ENCODE measurements around the gene NDUFC1.
A peak's percentile ranks its signal among the peaks of the same experiment; 100 is the strongest.

NDUFC1 gene

DNA sequence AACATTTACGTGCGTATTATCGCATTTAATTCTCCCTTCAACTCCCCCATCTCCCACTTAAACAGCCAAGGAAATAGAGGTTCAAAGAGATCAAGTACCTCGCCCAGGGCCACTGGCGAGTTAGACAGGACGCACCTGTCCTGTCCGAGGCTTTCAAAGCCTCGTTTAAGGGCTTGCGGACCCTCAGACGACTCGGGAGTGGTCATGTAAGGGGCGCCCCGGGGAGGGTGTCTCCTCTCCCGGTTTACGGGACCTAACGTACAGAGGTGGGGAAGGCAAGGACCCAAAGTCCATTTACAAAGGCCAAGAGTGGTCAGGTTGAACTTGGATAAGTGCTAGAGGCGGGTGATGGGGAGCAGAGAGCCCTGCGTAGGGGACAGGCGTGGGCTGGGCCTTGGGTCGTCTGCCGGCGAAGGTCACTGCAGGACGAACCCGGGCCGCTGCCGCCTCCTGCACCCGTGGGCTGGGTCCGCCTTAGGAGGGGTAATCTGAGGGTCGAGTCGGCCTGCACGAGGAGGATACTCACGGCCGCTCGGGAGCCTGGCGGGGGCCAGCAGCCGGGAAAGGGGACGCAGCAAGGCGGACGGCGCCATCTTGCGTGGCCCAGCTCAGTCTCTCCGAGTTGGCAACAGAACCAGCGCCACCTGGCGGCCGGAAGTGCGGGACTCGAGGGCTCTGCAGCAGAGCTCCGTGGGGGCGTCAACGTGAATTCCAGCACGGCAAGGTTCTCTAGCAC lies 6.9 kb downstream of the NDUFC1 start:
- no peaks in the 10 kb centered on the region for H3K27me3 ChIP-seq
- H3K4me1 ChIP-seq (ENCODE audit: control insufficient read depth in 1 of 2, insufficient read depth in 1 of 2, low read depth in 1 of 2, low read length in 1 of 2), result peaks cover 18 to 31% of the 10 kb centered on the region in 2 experiments
- H3K36me3 ChIP-seq, result peaks cover 26% of the 10 kb centered on the region
- peak overlapping the region; percentile 79 for H3K27ac ChIP-seq
- H3K4me3 ChIP-seq (ENCODE audit: low read depth in 1 of 2, low read length in 1 of 2), result peak overlapping the region; percentile 75 to 78
- H3K9me3 ChIP-seq, result no peaks in the 10 kb centered on the region
- TF ChIP-seq, protein P1, sequence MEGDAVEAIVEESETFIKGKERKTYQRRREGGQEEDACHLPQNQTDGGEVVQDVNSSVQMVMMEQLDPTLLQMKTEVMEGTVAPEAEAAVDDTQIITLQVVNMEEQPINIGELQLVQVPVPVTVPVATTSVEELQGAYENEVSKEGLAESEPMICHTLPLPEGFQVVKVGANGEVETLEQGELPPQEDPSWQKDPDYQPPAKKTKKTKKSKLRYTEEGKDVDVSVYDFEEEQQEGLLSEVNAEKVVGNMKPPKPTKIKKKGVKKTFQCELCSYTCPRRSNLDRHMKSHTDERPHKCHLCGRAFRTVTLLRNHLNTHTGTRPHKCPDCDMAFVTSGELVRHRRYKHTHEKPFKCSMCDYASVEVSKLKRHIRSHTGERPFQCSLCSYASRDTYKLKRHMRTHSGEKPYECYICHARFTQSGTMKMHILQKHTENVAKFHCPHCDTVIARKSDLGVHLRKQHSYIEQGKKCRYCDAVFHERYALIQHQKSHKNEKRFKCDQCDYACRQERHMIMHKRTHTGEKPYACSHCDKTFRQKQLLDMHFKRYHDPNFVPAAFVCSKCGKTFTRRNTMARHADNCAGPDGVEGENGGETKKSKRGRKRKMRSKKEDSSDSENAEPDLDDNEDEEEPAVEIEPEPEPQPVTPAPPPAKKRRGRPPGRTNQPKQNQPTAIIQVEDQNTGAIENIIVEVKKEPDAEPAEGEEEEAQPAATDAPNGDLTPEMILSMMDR (IDR thresholded peaks at IDR 0.05), result peak; percentile 85

GRCh38 chr4:139286186-139286698 lies 16.0 kb downstream of the NDUFC1 start:
- H3K27me3 ChIP-seq, result peaks cover 20% of the 10 kb centered on the region
- TF ChIP-seq, protein P1 (IDR thresholded peaks at IDR 0.05), result no peak
- peaks cover 29% of the 10 kb centered on the region for H3K36me3 ChIP-seq
- H3K4me1 ChIP-seq (ENCODE audit: control insufficient read depth in 1 of 2, insufficient read depth in 1 of 2, low read depth in 1 of 2, low read length in 1 of 2), result no peaks in the 10 kb centered on the region
- H3K4me3 ChIP-seq (ENCODE audit: low read depth in 1 of 2, low read length in 1 of 2), result no peak overlapping the region
- no peaks in the 10 kb centered on the region for H3K9me3 ChIP-seq
- no peak overlapping the region for H3K27ac ChIP-seq

- TF ChIP-seq, protein P1 (IDR thresholded peaks at IDR 0.05), result no peak
- peaks cover 5% of the 10 kb centered on the region for H3K36me3 ChIP-seq
Observed at GRCh38 chr4:139282721-139283075, 19.6 kb downstream of the NDUFC1 start.

GRCh38 chr4:139282065-139282720 lies 20.1 kb downstream of the NDUFC1 start:
- peaks cover 1% of the 10 kb centered on the region for H3K36me3 ChIP-seq
- TF ChIP-seq, protein P1 (IDR thresholded peaks at IDR 0.05), result no peak
- peaks cover 14 to 22% of the 10 kb centered on the region in 2 experiments for H3K4me1 ChIP-seq (ENCODE audit: control insufficient read depth in 1 of 2, insufficient read depth in 1 of 2, low read depth in 1 of 2, low read length in 1 of 2)
- peaks cover 61% of the 10 kb centered on the region for H3K27me3 ChIP-seq
- no peak overlapping the region for H3K27ac ChIP-seq
- no peaks in the 10 kb centered on the region for H3K9me3 ChIP-seq
- H3K4me3 ChIP-seq (ENCODE audit: low read depth in 1 of 2, low read length in 1 of 2), result no peak overlapping the region

More at GRCh38 chr4:139282721-139283075, 19.6 kb downstream of the NDUFC1 start:
- no peak overlapping the region for H3K27ac ChIP-seq
- H3K4me1 ChIP-seq (ENCODE audit: control insufficient read depth in 1 of 2, insufficient read depth in 1 of 2, low read depth in 1 of 2, low read length in 1 of 2), result peaks cover 14 to 22% of the 10 kb centered on the region in 2 experiments
- no peak overlapping the region for H3K4me3 ChIP-seq (ENCODE audit: low read depth in 1 of 2, low read length in 1 of 2)
- H3K27me3 ChIP-seq, result peaks cover 56% of the 10 kb centered on the region
- no peaks in the 10 kb centered on the region for H3K9me3 ChIP-seq

DNA sequence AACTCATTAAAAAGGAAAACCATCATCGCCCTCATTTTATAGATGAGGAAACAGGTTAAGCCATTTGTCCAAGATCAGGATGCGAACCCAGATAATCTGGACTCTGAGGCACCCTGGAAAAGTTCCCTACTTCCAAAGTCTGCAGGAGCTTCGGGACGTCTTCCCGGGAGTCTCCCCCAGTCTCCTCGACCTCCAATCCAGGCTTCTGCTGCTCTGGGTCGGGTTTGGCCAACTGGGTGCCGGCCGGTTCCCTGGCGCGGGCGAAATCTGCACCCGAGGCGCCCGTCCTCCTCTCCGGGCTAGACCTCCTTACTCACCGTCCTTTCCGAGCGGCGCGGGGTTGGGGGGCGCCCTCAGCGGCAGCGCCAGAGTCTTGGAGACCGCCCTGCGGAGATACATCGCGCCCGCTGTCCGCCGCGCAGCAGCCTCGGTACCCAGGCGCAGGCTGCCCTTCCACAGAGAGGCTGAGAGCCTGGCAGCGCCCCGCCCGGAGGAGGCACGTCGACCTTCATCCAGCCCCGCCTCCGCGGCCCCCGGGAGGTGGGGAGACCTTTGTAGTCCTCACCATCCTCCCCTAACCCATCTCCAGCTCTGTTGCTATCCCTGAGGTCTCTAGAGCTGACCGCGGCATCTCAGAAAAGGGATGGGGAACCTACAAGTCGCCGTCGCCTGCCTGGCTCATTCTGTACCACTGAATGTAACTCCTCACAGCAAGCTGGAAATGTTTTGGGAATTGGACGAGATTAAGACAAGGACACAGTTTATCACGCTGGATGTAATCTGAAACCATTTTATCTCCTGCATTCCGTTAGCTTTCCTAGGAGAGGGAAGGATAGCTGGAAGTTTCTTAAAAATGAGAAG lies 22.3 kb downstream of the NDUFC1 start, which contains the start of gene MGARP:
MGARP (minus strand) TSS at position 466 of the 861 bp plus-strand sequence; CDS start at position 399, 67 bp downstream.
- TF ChIP-seq, protein P1 (IDR thresholded peaks at IDR 0.05), result no peak
- H3K4me3 ChIP-seq (ENCODE audit: low read depth in 1 of 2, low read length in 1 of 2), result peak within 1 kb of the TSS; percentile 29 to 55
- peaks cover 14 to 22% of the 10 kb centered on the region in 2 experiments for H3K4me1 ChIP-seq (ENCODE audit: control insufficient read depth in 1 of 2, insufficient read depth in 1 of 2, low read depth in 1 of 2, low read length in 1 of 2)
- H3K27me3 ChIP-seq, result peaks cover 83% of the 10 kb centered on the region
- H3K36me3 ChIP-seq, result no peaks in the 10 kb centered on the region
- no peaks in the 10 kb centered on the region for H3K9me3 ChIP-seq
- no peak within 1 kb of the TSS for H3K27ac ChIP-seq

Data from neutrophil (primary cell).